ENCODE data around the gene PDK3.

PDK3 gene

DNA sequence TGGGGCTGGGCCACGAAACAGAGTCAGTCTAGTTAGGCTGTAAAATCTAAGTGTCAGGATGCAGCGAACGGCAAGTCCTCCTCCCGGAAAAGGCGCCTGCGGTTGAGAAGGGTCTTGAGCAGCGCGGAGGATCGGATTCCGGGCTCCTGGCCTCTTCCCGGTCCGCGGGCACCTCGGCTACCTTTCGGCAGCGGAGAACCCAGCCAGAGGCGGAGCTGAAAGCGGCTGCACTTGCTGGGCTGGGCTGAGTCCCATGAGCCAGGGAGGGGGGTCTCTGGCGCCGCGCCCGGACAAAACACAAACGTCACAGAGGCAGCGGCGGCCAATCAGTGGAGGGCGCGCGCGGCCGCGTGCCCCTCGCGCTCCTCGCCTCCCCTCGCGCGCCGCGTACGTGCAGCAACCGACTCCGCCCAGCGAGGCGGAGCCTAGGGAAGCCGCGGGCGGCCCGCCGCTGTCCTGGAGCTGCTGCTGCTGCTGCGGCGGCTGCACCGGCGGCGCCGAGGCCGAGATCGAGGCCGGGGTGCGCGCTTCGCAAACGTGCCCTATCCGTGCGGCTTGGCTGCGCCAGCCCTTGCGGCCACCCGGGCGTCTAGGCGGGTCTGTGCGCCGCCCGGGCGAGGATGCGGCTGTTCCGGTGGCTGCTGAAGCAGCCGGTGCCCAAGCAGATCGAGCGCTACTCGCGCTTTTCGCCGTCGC is at the start of gene PDK3:
TSS of gene PDK3 (plus strand) at position 451 of the 696 bp plus-strand sequence. CDS start at position 621, 170 bp downstream.
- DNase-seq (ENCODE audit: low spot score), result peak; percentile 90

DNA sequence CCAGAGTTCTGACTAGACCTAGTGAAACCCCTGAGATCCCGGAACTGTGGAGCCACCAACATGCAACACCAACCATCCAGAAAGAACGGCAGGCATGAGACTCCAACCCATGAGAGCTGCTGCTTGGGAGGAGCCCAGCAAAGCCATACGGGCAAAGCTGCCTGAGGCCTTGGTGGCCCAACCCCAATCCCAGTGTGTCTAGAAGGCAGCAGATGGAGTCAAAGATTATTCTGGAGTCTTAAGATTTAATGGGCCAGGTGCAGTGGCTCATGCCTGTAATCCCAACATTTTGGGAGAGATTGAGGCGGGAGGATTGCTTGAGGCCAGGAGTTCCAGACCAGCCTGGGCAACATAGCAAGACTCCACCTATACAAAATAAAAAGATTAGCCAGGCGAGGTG is 49.2 kb upstream of the PDK3 start:
- DNase-seq (ENCODE audit: low spot score), result no peak

DNA sequence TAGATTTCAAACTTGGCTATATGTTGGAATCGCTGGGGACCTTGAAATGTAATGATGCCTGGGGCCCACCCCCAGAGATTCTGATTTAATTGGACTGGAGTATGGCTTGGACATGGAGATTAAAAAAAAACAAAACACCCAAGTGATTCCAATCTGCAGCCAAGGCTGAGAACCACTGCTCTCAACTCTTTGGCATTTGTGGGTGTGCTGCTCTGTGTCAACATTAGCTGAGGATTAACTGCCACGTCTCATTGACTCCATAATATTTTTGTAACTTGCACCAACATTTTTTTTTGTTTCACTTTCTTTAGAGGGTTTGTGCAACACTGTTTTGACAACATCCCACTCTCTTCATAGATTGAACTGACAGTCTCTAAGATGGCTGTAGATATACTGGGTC is 41.1 kb upstream of the PDK3 start:
- DNase-seq (ENCODE audit: low spot score), result no peak

DNA sequence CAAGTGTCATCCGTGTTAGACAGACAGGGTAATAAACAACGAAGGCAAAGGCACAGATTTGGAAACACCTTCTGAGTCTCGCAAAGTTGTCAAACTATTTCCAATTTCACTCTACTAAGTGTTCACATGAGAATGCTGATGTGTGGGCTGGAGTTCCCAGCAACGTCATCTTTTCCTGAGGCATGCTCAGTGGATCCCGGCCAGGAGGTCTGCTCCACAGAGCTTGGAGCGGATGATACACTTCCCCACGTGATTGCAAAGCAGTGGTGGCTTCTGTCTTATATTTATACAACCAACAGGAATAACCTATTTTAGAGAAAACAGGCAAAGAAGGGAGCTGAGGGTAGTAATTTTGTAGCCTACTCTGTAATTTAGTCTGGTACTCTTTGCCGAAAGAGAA is 40.1 kb upstream of the PDK3 start:
- DNase-seq (ENCODE audit: low spot score), result no peak

DNA sequence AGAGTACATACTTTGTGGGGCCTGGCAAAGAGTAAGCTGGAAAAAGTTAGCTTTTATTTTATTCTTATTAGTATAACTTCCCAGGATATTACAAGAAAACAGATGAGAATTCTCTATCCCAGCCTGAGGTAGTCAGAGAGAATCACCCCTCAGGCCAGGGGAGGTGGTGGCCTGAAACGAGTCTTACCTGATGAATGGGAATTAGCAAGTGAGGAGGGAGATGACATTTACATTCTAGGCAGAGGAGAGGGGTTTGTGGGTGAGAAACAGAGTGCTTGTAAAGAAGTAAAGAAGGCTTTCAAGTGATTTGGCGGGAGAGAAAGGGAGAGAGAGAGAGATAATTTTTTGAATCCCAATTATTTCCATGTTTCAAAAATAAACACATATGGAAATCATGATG is 39.3 kb upstream of the PDK3 start:
- no peak for DNase-seq (ENCODE audit: low spot score)

DNA sequence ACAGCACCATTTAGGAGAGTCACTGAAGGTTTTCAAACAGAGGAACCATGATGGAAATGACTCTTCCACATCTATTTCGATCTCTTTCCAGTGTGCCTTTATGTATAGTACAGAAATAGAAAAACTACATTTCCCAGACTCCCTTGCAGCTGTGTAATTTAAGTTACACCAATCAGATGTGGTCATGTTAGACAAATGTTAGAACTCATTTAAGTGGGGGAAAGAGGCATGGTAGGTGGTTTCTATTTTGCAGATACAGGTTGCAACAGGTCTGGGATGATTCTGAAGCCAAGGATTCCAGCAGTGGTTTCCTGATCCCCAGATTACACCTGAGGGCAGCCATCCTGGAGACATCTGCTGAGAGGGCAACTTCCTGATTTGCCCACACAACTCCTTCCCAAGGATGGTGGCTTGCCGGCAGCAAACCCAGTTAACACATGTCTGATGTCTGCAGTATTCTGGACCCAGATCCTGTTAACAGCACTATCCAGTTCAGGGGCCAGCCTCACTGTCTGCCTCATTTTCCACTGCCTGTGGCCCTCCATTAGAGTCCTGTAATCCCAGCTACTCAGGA is 38.7 kb upstream of the PDK3 start:
- DNase-seq (ENCODE audit: low spot score), result no peak

DNA sequence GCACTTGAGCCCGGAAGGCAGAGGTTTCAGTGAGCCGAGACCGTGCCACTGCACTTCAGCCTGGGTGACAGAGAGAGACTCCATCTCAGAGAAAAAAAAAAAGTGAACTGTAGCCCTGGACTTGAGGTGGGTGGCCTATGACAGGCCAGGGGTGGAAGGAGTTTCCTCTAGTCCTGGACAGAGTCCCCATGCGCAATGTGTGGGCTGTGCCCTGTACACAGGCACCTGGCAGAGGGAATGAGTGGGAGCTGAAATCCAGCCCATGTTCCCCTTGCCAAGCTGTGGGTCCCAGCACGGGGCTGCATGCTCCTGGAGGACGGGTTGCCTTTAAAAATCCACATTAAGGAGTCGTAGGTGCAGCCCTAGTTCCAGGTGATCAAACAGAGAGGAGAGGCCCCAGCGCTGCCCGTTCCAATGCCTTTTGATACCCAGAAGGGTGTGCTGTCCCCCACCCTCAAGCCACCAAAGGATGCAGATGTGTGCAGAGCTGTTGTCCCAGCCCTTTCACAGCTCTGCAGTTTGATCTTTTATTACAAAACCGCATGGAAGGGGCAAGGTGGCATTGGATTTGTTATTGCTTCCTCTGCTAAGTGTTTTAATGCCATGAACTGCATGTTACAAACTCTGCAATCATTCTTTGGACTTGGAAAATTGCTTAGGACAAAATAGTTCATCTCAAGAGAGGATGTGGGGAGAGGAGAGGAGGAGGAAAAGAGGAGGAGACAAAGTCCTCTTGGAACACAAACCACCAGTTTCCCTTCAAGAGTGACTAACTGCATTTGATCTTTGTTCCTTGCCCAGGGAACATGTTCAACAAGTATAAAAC is 38.0 kb upstream of the PDK3 start:
- DNase-seq (ENCODE audit: low spot score), result no peak

DNA sequence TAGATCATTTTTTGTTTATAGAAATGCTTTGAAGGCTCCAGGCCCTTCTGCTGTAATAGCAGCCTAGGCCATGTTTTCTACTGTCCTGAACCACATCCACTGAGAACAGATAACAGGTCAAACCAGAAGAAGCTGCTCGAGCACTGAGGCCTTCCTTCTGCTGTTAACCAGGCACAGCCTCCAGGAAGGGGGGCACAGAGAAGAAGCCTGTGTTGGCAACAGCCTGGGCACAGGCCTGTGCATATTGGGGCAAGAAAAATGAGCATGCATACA is 37.4 kb upstream of the PDK3 start:
- DNase-seq (ENCODE audit: low spot score), result no peak

DNA sequence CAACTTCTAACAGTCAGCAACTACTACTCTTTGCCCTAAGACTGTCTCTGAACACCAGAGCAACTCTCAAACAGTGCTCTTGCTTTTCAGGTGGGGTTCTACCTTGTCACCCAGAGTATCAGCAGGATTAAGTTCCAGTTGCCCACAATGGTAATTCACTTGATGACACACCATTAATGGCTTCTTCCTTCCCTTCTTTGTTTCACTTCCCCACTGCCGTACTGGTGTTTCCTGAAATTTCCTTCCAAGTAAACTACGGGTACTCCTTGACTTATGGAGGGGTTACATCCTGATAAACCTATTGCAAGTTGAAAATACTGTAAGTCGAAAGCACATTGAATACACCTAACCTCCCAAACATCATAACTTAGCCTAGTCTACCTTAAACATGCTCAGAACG is 36.6 kb upstream of the PDK3 start:
- no peak for DNase-seq (ENCODE audit: low spot score)

DNA sequence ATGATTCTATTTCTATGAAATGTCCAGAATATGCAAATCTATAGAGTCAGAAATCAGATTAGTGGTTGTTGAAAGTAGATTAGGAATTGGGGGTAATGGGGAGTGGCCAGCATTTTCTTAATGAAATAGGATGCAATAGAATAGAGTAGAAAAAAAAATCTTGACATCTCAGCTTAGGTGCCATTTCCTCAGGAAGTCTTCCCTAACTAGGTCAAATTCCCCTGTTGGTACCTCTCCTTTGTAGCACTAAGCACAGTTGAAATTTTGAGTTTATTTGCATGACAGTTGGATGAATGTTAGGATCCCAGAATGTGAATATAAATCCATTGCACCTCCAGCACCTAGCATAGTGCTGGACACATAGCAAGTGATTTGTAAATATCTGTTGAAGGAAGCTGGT is 30.0 kb upstream of the PDK3 start:
- DNase-seq (ENCODE audit: low spot score), result no peak

DNA sequence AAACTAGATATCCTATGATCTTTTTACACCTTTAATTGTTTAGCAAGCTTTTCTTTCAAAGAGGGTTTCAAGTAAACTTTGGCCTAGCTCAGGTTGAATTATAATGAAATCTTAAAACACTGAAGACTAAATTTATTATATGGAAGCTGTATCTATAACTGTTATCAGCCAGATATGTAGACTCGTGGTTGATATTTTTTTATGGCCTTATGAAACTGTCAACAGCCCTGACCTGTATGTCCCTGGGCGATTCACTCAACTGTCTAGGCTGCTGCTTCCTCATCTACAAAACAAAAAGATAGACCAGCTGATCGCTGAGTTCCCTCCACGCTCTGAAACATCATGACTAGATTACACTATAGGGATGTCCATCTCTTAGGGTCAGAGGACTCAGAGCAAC is 21.2 kb upstream of the PDK3 start:
- DNase-seq (ENCODE audit: low spot score), result no peak

DNA sequence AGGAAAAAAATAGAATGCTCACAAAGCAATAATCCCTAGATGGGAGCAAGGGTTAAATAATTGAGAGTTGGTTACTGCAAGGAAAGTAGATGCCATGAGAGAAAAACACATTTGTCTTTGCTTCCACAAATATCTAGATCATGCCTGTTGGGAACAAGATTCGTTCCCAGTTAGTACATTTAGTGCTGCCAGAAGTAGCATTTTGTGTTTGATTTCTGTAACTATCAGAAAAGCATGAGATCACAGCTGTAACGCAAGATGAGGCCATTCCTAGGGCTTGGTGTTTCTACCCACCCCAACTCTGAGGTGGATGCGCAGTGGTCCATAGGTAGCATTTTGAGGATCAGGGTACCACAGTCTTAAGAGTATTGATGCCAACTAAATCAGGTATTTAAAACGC is 20.4 kb upstream of the PDK3 start:
- no peak for DNase-seq (ENCODE audit: low spot score)

DNA sequence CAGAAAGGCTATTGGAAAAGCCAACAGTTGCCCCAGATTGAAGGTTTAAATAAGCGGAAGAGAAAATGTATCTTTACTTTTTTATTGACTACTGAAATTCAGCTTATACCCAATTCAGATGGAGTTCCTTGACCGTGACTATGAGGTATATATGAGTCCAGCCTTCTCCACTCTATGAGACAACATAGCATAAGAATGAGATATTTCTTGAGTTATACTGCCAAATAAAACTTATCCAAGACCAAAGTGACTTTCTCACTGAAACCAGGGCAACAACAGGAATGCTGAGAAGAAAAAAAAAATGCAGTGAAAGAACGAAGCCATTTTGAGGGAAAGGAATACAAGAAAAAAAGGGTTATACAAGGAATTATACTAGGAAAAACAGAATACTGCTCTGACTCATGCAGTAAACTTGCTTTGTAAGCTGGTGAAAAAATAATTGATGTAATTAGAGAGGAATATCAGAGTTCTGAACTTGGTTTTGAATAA is 16.3 kb upstream of the PDK3 start:
- DNase-seq (ENCODE audit: low spot score), result no peak

DNA sequence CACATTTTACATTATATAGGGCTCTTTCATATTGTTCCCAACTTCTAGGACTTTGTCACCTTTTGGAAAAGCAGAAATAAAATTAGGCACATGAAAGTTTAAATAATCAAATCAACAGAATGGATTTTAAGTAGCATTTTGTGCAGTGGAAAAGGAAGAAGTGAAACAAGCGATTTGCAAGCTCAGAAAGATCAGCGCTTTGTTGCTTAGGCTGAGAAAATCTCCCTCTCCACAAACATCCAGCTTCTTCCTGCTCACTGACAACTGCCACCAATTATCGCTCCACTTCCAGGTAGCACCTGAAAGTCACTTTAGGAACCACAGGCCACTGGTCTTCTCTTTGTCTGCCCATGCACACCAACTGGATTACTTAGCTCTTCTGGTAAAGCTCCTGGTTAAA is 2.0 kb upstream of the PDK3 start:
- DNase-seq (ENCODE audit: low spot score), result no peak

DNA sequence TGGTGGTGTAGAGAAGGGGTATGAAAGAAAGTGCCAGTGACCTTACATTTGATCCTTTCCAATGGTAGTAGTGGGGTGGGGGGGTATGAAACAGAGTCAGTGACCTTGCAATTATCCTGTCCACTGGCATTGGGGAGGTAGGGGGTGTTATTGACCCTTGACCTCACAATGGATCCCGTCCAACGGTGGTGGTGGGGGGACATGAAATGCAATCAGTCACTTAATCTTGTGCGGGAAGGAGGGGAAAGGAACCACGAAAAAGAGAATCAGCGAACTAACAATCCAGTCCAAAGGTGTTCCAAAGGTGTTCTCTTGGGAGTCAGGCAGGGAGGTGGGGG is 619 bp upstream of the PDK3 start:
- no peak for DNase-seq (ENCODE audit: low spot score)

DNA sequence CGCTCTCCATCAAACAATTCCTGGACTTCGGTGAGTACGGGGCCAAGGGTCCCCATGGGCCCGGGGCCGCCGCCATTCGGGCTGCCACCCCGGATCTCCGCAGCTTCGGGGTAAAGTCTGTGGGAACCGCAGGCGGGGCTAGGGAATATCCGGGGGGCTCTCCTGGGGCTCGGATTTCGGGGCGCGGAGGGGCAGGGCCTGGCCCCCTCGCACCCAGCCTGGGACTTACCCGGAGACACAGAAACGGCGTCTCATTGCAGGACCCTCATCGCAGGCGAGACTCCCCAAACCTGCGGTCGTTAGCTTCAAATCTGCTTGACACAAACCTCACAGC is 413 bp downstream of the PDK3 start:
- no peak for DNase-seq (ENCODE audit: low spot score)

DNA sequence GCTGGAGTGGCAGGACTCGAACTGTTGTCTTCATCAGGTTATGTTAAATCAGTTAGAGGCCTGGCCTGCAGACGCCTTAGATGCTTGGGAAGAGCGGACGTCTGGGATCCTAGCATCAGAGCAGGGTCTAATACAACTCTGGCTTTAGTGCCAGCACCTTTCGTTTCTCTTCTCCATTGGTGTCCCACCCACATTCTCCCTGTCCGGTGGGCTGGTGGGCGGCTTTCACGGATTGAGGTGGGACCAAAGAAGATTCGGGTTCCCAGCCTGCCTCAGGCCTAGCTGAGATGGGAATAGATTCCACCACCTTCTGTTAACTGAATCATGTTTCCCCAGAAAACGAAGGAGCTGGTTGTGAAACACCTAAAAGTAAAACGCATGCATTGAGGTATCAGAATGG is 939 bp downstream of the PDK3 start:
- no peak for DNase-seq (ENCODE audit: low spot score)

DNA sequence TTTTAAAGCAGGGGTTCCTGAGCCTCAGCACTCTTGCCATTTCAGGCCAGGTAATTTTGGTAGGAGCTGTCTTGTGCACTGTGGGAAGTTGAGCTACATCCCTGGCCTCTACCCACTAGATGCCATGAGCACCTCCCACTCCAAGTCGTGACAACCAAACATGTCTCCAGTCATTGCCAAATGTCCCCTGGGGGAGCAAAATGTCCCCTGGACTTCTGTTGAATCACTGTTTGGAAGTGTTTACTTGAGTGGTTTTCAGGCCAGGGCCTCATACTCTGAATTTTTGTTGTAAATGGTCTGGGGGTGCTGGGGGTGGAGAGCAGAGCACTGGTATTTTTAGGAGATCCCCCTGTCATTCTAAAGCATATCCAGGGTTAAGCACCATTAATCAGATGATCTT is 3.2 kb downstream of the PDK3 start:
- no peak for DNase-seq (ENCODE audit: low spot score)

DNA sequence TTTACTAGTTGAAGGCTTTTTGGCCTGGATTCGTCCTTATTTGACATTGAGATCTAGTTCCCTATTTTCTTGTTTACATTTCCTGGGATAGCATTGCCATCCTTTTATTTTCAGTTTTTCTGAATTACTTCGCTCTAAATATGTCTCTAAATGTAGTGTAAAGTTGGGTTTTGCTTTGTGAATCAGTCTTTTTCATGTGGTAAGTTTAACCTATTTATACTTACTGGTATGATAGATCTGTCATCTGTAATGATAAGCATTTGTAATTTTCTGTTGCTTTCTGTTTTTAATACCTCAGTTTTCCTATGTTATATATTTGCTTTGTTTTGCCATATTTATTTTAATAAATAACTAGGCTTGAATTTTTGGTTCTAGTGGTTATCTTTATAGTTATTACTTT is 6.7 kb downstream of the PDK3 start:
- no peak for DNase-seq (ENCODE audit: low spot score)

DNA sequence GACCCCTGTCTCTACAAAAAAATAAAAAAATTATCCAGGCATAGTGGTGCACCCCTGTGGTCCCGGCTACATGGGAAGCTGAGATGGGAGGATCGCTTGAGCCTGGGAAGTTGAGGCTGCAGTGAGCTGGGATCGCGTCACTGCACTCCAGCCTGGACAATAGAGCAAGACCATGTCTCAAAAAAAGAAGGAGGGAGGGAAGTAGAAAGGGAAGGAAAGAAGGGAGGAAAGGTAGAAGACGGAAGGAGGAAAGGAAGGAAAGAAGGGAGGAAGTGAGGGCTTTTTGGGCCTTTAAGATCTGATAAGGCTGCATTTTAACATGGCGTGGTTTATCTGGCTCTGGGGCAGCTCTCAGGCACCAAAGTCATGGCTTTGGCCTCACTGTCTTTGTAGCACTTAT is 10.4 kb downstream of the PDK3 start:
- no peak for DNase-seq (ENCODE audit: low spot score)

DNA sequence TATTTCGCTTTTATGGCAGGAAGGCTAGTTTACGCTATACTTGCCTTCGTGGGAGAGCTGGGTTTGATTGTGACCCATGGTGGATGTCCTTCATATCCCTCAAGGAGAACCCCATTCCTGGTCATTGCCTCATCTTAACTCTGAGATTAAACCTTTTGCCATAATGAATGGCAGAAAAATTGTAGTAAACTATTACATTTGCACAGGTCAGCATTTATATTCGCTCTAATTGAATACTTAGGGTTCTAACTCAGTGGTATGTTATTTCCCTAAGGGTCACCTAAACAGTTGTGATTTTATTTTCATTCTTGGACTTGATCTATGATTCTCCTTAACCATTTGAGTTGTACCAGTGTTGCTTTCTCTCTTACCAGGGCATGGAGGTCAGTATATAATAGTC is 13.4 kb downstream of the PDK3 start:
- DNase-seq (ENCODE audit: low spot score), result no peak

DNA sequence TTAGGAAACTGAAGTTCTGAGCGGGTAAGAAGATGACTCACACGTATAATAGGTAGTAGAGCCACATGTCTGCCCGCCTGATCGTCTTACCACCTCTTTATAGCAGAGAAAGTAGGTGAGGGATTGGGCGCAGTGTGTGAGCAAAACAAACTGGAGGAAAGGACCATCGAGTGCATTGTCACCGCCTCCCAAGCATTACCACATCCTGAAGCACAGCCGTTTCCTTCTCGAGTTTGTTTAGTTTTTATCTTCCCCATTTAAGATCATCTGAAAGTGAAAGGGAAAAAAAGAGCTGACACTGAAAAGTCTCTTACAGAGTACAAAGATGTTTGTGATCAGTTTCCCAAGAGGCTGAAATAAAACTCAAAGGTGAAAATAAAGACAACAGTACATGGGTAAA is 14.8 kb downstream of the PDK3 start:
- DNase-seq (ENCODE audit: low spot score), result no peak

DNA sequence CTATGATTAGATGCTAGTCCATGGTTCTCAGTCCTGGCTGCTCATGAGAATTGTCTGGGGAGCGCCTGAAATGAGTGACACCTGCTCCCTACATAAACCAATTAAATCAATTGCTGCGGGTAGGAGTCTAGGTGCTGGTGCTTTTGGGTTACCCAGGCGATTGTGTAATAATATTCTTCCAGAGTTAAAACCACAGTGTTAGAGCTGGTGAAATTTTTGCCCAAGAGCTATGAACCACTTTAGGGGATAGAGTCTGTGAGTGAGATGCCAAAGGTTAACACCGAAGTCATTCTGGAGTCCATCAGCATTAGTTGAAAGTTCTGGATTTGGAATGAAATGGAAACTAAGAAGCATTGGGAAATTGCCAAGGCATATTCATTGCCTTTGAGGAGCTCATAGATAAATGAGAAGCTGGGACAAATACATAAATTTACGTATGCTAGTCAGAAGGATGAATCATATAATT is 15.3 kb downstream of the PDK3 start:
- DNase-seq (ENCODE audit: low spot score), result no peak
